NOMO-1 treated with dmso at 0.1 percent for 144 hours (cell line): ENCODE data around the gene PUS10.
A peak's percentile ranks its signal among the peaks of the same experiment; 100 is the strongest.
"Not testable (repeated sequence)": the region's sequence is repeated elsewhere in the genome, so short reads cannot be mapped to it uniquely, and the experiment has no call there.

Experiments used
- DNase-seq: peaks from one replicate; lab custom pipeline; 2025; ENCODE audit not compliant: unreplicated experiment; lab: John Stamatoyannopoulos, UW

Gene PUS10

DNA sequence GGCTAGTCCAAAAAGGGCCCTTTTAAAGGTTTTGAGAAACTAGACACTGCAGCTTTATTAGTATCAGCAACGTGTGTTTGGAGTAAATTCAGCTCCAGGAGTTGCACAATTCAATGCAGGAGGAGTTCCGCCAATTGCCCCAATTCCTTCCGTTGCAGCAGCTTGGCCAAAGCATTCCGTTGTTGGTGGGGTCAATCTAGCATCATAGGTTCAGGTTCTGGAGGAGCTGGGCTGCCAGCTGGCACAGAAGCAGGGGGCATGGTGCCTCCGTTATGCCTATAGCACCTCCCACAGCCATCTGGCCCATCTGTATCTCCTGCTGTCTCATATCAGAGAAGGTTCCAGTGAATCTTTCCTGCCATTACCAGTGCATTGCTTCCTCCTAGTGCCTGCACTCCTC is 81.3 kb downstream of the PUS10 start:
- DNase-seq: no peak

- DNase-seq: no peak
Measured at GRCh38 chr2:60934165-60934722, 83.8 kb downstream of the PUS10 start.

DNA sequence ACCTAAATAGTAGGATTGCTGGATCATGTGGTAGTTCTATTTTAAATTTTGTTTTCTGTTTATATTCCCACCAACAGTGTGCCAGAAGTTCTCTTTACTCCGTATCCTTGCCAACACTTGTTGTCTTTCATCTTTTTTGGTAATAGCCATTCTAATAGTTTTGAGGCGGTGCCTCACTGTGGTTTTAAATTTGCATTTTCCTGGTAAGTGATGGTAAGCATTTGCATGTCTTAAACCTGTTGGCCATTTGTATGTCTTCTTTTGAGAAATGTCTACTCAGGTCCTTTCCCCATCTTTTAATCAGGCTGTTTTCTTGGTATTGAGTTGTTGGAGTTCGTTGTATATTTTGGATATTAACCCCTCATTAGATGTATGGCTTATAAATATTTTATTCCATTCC is 85.1 kb downstream of the PUS10 start:
- no peak for DNase-seq

DNA sequence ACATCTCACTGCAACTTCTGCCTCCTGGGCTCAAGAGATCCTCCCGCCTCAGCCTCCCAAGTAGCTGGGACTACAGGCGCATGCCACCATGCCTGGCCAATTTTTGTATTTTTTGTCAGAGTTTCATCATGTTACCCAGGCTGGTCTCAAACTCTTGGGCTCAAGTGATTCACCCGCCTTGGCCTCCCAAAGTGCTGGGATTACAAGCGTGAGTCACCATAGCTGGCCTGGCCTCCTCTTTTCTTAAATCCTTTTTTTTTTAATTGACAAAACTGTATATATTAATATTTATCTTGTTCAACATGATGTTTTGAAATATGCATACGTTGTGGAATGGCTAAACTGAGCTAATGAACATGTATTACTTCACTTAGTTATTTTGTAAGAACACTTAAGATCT is 86.0 kb downstream of the PUS10 start:
- not testable (repeated sequence) for DNase-seq

- DNase-seq: peak; percentile 91
Measured at GRCh38 chr2:60926741-60927552, 91.1 kb downstream of the PUS10 start.

- no peak for DNase-seq
Measured at GRCh38 chr2:60925994-60926740, 91.9 kb downstream of the PUS10 start.

- no peak for DNase-seq
Measured at GRCh38 chr2:60907329-60907728, 110.7 kb downstream of the PUS10 start.

DNA sequence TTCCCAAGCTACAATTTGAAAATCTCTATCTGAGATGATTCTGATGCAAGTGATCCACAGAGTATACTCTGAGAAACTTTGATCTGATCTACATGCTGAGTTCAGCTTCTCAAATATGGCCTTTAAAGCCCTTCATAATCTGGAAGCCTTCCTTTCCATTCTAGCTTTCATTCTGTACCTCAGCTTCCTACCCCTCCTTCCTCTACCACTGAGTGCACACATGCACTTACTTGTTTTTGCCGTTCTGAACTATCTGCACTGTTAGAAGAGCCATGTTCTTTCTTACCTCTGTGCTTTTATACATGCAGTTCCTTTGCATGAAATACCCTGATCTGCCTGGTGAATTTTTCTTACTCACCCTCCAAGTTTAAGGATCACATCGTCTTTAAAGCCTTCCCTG is 111.7 kb downstream of the PUS10 start:
- DNase-seq: no peak

GRCh38 chr2:60905867-60906266 is 112.2 kb downstream of the PUS10 start:
- not testable (repeated sequence) for DNase-seq

DNA sequence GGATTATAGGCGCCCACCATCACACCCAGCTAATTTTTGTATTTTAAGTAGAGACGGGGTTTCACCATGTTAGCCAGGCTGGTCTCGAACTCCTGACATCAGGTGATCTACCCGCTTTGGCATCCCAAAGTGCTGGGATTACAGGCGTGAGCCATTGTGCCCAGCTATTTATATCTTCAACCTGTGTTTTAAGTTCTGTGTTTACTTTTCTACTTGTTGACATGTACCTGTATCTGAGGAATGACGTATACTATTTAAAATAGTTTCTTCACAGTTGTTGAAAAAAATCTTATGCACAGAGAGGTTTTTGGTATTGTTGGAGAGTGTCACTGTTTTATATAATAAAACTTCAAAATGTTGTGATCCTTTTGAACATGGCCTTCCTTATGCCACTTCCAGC is 116.8 kb downstream of the PUS10 start:
- not testable (repeated sequence) for DNase-seq

DNA sequence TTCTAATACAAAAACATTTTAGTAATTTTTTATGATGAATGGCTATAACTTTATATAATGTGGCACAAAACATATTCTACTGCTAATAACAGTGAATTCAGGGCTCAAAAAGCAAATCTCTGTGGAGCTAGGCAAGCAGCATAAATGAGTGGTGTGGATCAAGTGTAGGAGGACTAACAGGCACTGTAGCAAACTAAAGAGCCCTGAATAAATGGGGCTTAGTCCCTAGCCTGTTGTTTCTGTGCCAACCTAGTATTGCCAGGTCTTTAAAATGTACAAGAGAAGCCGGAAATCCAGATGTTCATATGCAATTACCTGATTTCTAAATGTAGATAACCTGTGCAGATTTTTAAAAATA is 118.2 kb downstream of the PUS10 start:
- DNase-seq: no peak

DNA sequence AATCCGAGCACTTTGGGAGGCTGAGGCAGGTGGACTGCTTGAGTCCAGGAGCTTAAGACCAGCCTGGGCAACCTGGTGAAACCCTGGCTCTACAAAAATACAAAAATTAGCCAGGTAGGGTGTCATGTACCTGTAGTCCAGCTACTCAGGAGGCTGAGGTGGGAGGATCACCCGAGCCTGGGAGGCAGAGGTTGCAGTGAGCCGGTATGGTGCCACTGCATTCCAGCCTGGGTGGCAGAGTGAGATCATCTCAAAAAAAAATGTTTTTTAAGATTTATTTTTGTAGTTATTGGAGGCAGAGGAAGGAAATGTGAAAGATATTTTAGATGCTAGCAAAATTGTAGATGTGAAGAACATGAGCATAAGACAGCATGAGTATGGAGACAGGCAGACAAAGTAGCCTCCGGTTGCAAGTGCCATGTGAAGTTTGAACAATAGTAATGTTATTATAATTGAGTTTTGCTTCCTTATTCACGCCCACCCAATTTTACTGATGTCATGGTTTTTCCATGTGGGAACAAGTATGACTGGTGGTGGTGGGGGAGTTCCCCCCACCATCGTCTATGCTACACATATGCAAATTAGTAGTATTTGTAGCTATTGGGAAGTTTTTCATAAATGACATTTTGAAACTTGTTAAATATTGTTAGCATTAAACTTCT is 118.7 kb downstream of the PUS10 start:
- DNase-seq: no peak

GRCh38 chr2:60898567-60898966 is 119.5 kb downstream of the PUS10 start:
- no peak for DNase-seq
